Endothelial cell of umbilical vein (primary cell): ENCODE results near the gene DMD. TPM values are rescaled to one million over a fixed set of nuclear protein-coding genes. Genes with fewer than 3 reads are reported as not detected.

Experiments used
- BruUV-seq: library from RNA; stranded (reverse); fragments of 400-500 nt; replicated peaks from 2 replicates; lab custom pipeline; 2021; lab: Mats Ljungman, UMichigan
- CTCF ChIA-PET: fragments of 300-600, 350-600 bp; sonication (Branson Sonifier 250); formaldehyde crosslinking; loops from one replicate; lab custom pipeline; 2021; ENCODE audit warnings: antibody characterized with exemption, inconsistent platforms; lab: Charles Lee
- POLR2A ChIA-PET: fragments of 300-600, 350-600 bp; sonication (Branson Sonifier 250); formaldehyde crosslinking; loops from one replicate; lab custom pipeline; 2021; ENCODE audit warnings: antibody characterized with exemption, inconsistent platforms; lab: Charles Lee
- DNase-seq: peaks from one replicate; pipeline ENCODE4 v3.0.0-alpha.2; 2011; ENCODE audit warnings: low read depth, low spot score
- FAIRE-seq: peaks from 2 replicates; lab custom pipeline; 2011; peaks lifted over from hg19 to GRCh38; lab: Jason Lieb, UNC
- H2AFZ ChIP-seq: 2 replicates; pipeline ENCODE4 v1.6.0; 2012; ENCODE audit warnings: low read depth, low read length, control low read depth, inconsistent platforms
- H3K27ac ChIP-seq: 2 replicates; pipeline ENCODE4 v1.5.1; 2011; ENCODE audit warnings: low read depth, mild to moderate bottlenecking, control low read depth, low read length, moderate library complexity; ENCODE audit not compliant: insufficient read depth
- H3K27me3 ChIP-seq, 2 experiments: 2 replicates each; pipeline versions ENCODE4 v1.6.0 to v1.6.1; 2011; ENCODE audit warnings: low read length in 2 of 2, mixed read lengths in 1 of 2; ENCODE audit not compliant: control insufficient read depth in 2 of 2, insufficient read depth in 2 of 2
- H3K36me3 ChIP-seq, 2 experiments: 2 replicates in 1 of 2; 3 replicates in 1 of 2; pipeline ENCODE4 v1.5.1; 2011; ENCODE audit warnings: low read length in 2 of 2, mild to moderate bottlenecking in 1 of 2, moderate library complexity in 1 of 2; ENCODE audit not compliant: control insufficient read depth in 2 of 2, insufficient read depth in 2 of 2; ENCODE audit errors: extremely low read depth in 1 of 2
- H3K4me1 ChIP-seq: 3 replicates; pipeline ENCODE4 v1.5.1; 2011; ENCODE audit warnings: mild to moderate bottlenecking, low read length; ENCODE audit not compliant: control insufficient read depth, insufficient read depth; ENCODE audit errors: extremely low read depth
- H3K4me2 ChIP-seq: 2 replicates; pipeline ENCODE4 v1.6.1; 2011; ENCODE audit warnings: low read length, control low read depth, mixed read lengths; ENCODE audit not compliant: insufficient read depth
- H3K4me3 ChIP-seq, 3 experiments: fragments of 200-600 bp in 1 of 3; sonication (generic), shearing (Covaris generic) in 1 of 3; replicated peaks in 1 of 3; 2 replicates each; pipeline ENCODE4 v1.5.1; 2011 to 2016; ENCODE audit warnings: control low read depth in 3 of 3, low read length in 3 of 3, mild to moderate bottlenecking in 2 of 3, inconsistent platforms in 1 of 3, low read depth in 1 of 3, moderate library complexity in 1 of 3; ENCODE audit not compliant: insufficient read depth in 1 of 3
- H3K79me2 ChIP-seq: 2 replicates; pipeline ENCODE4 v1.6.0; 2012; ENCODE audit warnings: low read length, inconsistent platforms; ENCODE audit not compliant: control insufficient read depth, insufficient read depth
- H3K9ac ChIP-seq: replicated peaks from 2 replicates; pipeline ENCODE3; 2011; ENCODE audit warnings: low read length, control low read depth; ENCODE audit not compliant: insufficient read depth; ENCODE audit errors: extremely low read depth
- H3K9me1 ChIP-seq: replicated peaks from 3 replicates; pipeline ENCODE4 v1.6.0; 2011; ENCODE audit warnings: mild to moderate bottlenecking, low read length; ENCODE audit not compliant: control insufficient read depth, insufficient read depth; ENCODE audit errors: extremely low read depth
- H3K9me3 ChIP-seq: replicated peaks from 2 replicates; pipeline ENCODE4 v1.5.1; 2012; ENCODE audit warnings: low read length, inconsistent platforms; ENCODE audit not compliant: control insufficient read depth, insufficient read depth
- H4K20me1 ChIP-seq: replicated peaks from 2 replicates; pipeline ENCODE3; 2011; ENCODE audit warnings: mild to moderate bottlenecking, low read length; ENCODE audit not compliant: control insufficient read depth, insufficient read depth; ENCODE audit errors: extremely low read depth
- EZH2 ChIP-seq: IDR thresholded peaks from 2 replicates; pipeline ENCODE4 v1.6.1; 2012; ENCODE audit warnings: borderline replicate concordance, low read depth, mild to moderate bottlenecking, moderate library complexity, low read length, inconsistent platforms; ENCODE audit not compliant: severe bottlenecking
- FOS ChIP-seq: IDR thresholded peaks from 2 replicates; pipeline ENCODE4 v1.6.1; 2011; ENCODE audit warnings: mild to moderate bottlenecking, low read length, moderate library complexity, borderline replicate concordance; ENCODE audit not compliant: insufficient read depth
- GATA2 ChIP-seq: IDR thresholded peaks from 2 replicates; pipeline ENCODE4 v1.7.0; 2011; ENCODE audit warnings: low read depth, mild to moderate bottlenecking, moderate library complexity, mixed read lengths, low read length; ENCODE audit not compliant: insufficient read length, insufficient read depth
- JUN ChIP-seq: IDR thresholded peaks from 2 replicates; pipeline ENCODE4 v1.6.1; 2011; ENCODE audit warnings: borderline replicate concordance, low read depth; ENCODE audit not compliant: insufficient read length, insufficient read depth
- MYC ChIP-seq: IDR thresholded peaks from one replicate; pipeline ENCODE4 v1.6.1; 2011; ENCODE audit warnings: mild to moderate bottlenecking, low read depth, low read length
- POLR2A ChIP-seq: IDR thresholded peaks from 2 replicates; pipeline ENCODE4 v1.6.1; 2012; ENCODE audit warnings: low read depth, mild to moderate bottlenecking, control low read depth, low read length
- POLR2AphosphoS5 ChIP-seq: IDR thresholded peaks from 2 replicates; pipeline ENCODE4 v1.6.1; 2012; ENCODE audit warnings: low read depth, mild to moderate bottlenecking, control low read depth, low read length, moderate library complexity; ENCODE audit not compliant: insufficient read depth
- dilution Hi-C: fragments of 300-500 bp; cut with MboI; formaldehyde crosslinking; loops from one replicate; pipeline ENCODE4 v1.15.0; 2019; ENCODE audit warnings: low sequenced_read_pairs; ENCODE audit not compliant: extremely low pct_ligation_motif_present
- intact Hi-C: fragments of 100-400 bp; cut with micrococcal nuclease; formaldehyde crosslinking; loops from one replicate; pipeline ENCODE4 v1.10.0; 2022
- polyA plus RNA-seq, 4 experiments: library from polyadenylated mRNA; depleted of rRNA in 3 of 4; stranded (reverse) in 3 of 4; unstranded in 1 of 4; fragments of >200 nt; gene quantifications; 2 replicates each; pipeline versions ENCODE4 v1.2.1 to v1.2.3, GENCODE V29; 2011 to 2012; ENCODE audit warnings: missing spikeins in 1 of 4
- total RNA-seq: library from RNA; stranded (reverse); gene quantifications from 2 replicates; pipeline ENCODE4 v1.2.3, GENCODE V29; 2021
- TF ChIP-seq, protein P1 (sequence below): IDR thresholded peaks from 2 replicates; pipeline ENCODE4 v1.6.1; 2011; ENCODE audit not compliant: insufficient read depth, insufficient read length
- TF ChIP-seq, protein P2 (sequence below), 2 donors: IDR thresholded peaks; 1 replicate in 1 of 2; 2 replicates in 1 of 2; pipeline ENCODE4 v1.5.1; 2011; ENCODE audit warnings: low read length in 2 of 2, mild to moderate bottlenecking in 2 of 2, moderate library complexity in 2 of 2, control low read depth in 1 of 2, inconsistent platforms in 1 of 2, low read depth in 1 of 2; ENCODE audit not compliant: insufficient read depth in 1 of 2; ENCODE audit errors: extremely low read depth in 1 of 2

The DMD gene
- total and polyA plus RNA-seq, 2 donors (not counting 3 experiments of a cell fraction or from before 2014, with no cell fraction given) = 7.3 to 9.0 TPM

DNA sequence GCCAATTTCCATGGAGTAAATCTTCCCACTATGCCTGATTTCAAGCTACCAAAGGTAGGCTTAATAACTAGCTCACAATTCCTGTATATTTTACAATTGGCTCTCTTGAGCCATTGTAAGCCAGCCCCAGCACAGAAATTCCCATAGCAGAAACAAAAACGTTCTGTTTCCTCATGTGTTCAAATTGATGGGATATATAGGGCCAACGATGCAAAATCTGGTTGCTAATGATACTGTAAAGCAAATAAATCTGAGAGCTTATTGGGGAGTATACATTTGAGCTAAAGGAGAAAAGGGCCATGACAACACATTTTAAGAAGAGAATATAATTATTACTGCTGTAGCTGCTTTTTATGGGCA, 1872.4 kb downstream of the DMD start:
- Histone ChIP-seq H3K36me3 (no peaks in the 10 kb centered on the region), H3K9me1 (no peaks in the 10 kb centered on the region), H3K79me2 (no peaks in the 10 kb centered on the region), H4K20me1 (no peaks in the 10 kb centered on the region), H2AFZ (no peak overlapping the region), H3K4me1 (no peaks in the 10 kb centered on the region), H3K27ac (no peak overlapping the region), H3K27me3 (no peaks in the 10 kb centered on the region), H3K9me3 (no peaks in the 10 kb centered on the region), H3K4me2 (no peak overlapping the region), H3K9ac (no peak overlapping the region), H3K4me3 (no peak overlapping the region)
- BruUV-seq = no TSS peak
- ChIA-PET CTCF (interaction anchor here (1.1 to 2.0 kb wide), 4 partner anchors 9 to 319 kb away, joined by 3 to 4 read pairs (median 4); no protein-coding TSS in a partner anchor), POLR2A (no interaction called here)
- dilution Hi-C loops (no loop called here), intact Hi-C loops (no loop called here)
- TF ChIP-seq EZH2 (no peak), POLR2AphosphoS5 (no peak), POLR2A (no peak), MYC (no peak)
- TF ChIP-seq, protein P1, sequence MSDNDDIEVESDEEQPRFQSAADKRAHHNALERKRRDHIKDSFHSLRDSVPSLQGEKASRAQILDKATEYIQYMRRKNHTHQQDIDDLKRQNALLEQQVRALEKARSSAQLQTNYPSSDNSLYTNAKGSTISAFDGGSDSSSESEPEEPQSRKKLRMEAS = no peak
- no peak for DNase-seq
- FAIRE-seq = no peak

DNA sequence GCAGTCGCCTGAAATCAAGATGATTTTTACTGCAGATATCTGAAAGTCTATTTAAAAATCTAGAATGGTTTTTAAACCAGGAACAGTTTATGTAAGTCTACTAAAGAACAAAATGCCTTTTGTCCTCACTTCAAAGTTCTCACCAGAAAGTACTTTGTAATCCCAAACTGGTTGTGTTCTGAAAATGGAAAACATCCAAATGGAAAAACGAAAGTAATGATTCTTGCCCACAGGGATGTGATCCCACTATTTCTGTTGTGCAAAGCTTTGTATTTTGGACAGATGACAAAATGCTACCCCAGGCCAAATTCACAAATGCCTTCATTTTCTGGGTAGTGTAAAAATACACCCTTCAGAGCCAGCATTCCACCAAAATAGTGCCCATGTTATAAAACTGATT, 1874.0 kb downstream of the DMD start:
- Histone ChIP-seq H3K27me3 (no peaks in the 10 kb centered on the region), H4K20me1 (no peaks in the 10 kb centered on the region), H3K4me3 (no peak overlapping the region), H3K9ac (no peak overlapping the region), H3K4me2 (no peak overlapping the region), H3K36me3 (no peaks in the 10 kb centered on the region), H3K79me2 (no peaks in the 10 kb centered on the region), H3K4me1 (no peaks in the 10 kb centered on the region), H3K27ac (no peak overlapping the region), H3K9me1 (no peaks in the 10 kb centered on the region), H3K9me3 (no peaks in the 10 kb centered on the region), H2AFZ (no peak overlapping the region)
- DNase-seq (no peak), FAIRE-seq (no peak)
- ChIA-PET POLR2A (no interaction called here), CTCF (interaction anchor here (1.6 kb wide), 1 partner anchor 88 kb away, joined by 4 read pairs; no protein-coding TSS in a partner anchor)
- TF ChIP-seq GATA2 (no peak), POLR2A (no peak), POLR2AphosphoS5 (no peak), MYC (no peak), JUN (no peak), FOS (no peak), EZH2 (no peak)
- TF ChIP-seq, protein P2, sequence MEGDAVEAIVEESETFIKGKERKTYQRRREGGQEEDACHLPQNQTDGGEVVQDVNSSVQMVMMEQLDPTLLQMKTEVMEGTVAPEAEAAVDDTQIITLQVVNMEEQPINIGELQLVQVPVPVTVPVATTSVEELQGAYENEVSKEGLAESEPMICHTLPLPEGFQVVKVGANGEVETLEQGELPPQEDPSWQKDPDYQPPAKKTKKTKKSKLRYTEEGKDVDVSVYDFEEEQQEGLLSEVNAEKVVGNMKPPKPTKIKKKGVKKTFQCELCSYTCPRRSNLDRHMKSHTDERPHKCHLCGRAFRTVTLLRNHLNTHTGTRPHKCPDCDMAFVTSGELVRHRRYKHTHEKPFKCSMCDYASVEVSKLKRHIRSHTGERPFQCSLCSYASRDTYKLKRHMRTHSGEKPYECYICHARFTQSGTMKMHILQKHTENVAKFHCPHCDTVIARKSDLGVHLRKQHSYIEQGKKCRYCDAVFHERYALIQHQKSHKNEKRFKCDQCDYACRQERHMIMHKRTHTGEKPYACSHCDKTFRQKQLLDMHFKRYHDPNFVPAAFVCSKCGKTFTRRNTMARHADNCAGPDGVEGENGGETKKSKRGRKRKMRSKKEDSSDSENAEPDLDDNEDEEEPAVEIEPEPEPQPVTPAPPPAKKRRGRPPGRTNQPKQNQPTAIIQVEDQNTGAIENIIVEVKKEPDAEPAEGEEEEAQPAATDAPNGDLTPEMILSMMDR (IDR thresholded peaks at IDR 0.05; ENCODE audit: extremely low read depth in 1 of 2, insufficient read depth in 1 of 2, low read depth in 1 of 2, low read length in 2 of 2) = no peak
- TF ChIP-seq, protein P1 = no peak
- intact Hi-C loops = no loop called here
- no TSS peak for BruUV-seq
- dilution Hi-C loops = no loop called here
